H1 (cell line): ENCODE results near the gene CRIP1. TPM values are rescaled to one million over a fixed set of nuclear protein-coding genes. Genes with fewer than 3 reads are reported as not detected.

Source experiments
- CTCF ChIA-PET: fragments of 300-600 bp; sonication (Branson Sonifier 250); formaldehyde crosslinking; loops from one replicate; lab custom pipeline; 2021; ENCODE audit not compliant: partially characterized antibody; lab: Charles Lee
- POLR2A ChIA-PET: fragments of 300-600 bp; sonication (Branson Sonifier 250); formaldehyde crosslinking; loops from one replicate; lab custom pipeline; 2021; ENCODE audit warnings: inconsistent platforms; ENCODE audit not compliant: partially characterized antibody; lab: Charles Lee
- DNase-seq, 2 experiments: peaks; one replicate each; pipeline versions ENCODE4 v3.0.0 to v3.0.0-alpha.2; 2010 to 2022; ENCODE audit warnings: low spot score in 2 of 2, low read depth in 1 of 2, mixed read lengths in 1 of 2
- FAIRE-seq: peaks from 2 replicates; lab custom pipeline; 2011; peaks lifted over from hg19 to GRCh38; lab: Jason Lieb, UNC
- H2AFZ ChIP-seq: 2 replicates; pipeline ENCODE4 v1.8.1; 2012; ENCODE audit warnings: low read length, inconsistent platforms
- H2AK5ac ChIP-seq: 2 replicates; pipeline ENCODE4 v1.6.1; 2013; ENCODE audit warnings: low read depth, low read length
- H2BK120ac ChIP-seq: replicated peaks from 2 replicates; pipeline ENCODE3; 2013; ENCODE audit warnings: low read depth, low read length, inconsistent platforms
- H2BK12ac ChIP-seq: 2 replicates; pipeline ENCODE4 v1.6.1; 2013; ENCODE audit warnings: low read depth, low read length
- H2BK15ac ChIP-seq: 2 replicates; pipeline ENCODE4 v1.6.1; 2013; ENCODE audit warnings: low read length
- H2BK20ac ChIP-seq: 2 replicates; pipeline ENCODE4 v1.6.1; 2013; ENCODE audit warnings: low read length
- H2BK5ac ChIP-seq: 2 replicates; pipeline ENCODE4 v1.6.1; 2013; ENCODE audit warnings: low read depth, low read length
- H3K14ac ChIP-seq: 2 replicates; pipeline ENCODE4 v1.6.1; 2013; ENCODE audit warnings: inconsistent platforms; ENCODE audit not compliant: insufficient read length
- H3K18ac ChIP-seq: 2 replicates; pipeline ENCODE4 v1.6.1; 2013; ENCODE audit warnings: low read length; ENCODE audit errors: extremely low read depth
- H3K23ac ChIP-seq: 2 replicates; pipeline ENCODE4 v1.6.1; 2013; ENCODE audit warnings: inconsistent platforms; ENCODE audit not compliant: insufficient read length
- H3K23me2 ChIP-seq: 2 replicates; pipeline ENCODE4 v1.6.1; 2013; ENCODE audit warnings: low read depth, low read length
- H3K27ac ChIP-seq: 2 replicates; pipeline ENCODE4 v1.6.1; 2011; ENCODE audit warnings: low read depth, low read length, inconsistent platforms
- H3K27me3 ChIP-seq, 4 experiments: replicated peaks in 1 of 4; 1 replicate in 1 of 4; 2 replicates in 3 of 4; pipeline versions ENCODE4 v1.6.1 to v1.8.1; 2011 to 2013; ENCODE audit warnings: low read length in 3 of 4, mild to moderate bottlenecking in 3 of 4, inconsistent platforms in 2 of 4, mixed read lengths in 2 of 4, moderate library complexity in 1 of 4; ENCODE audit not compliant: control insufficient read depth in 3 of 4, insufficient read depth in 3 of 4; ENCODE audit errors: extremely low read depth in 1 of 4
- H3K36me3 ChIP-seq, 4 experiments: 2 replicates each; pipeline versions ENCODE4 v1.6.1 to v1.8.1; 2011 to 2013; ENCODE audit warnings: mild to moderate bottlenecking in 4 of 4, low read length in 3 of 4, moderate library complexity in 2 of 4, control low read depth in 1 of 4, inconsistent platforms in 1 of 4; ENCODE audit not compliant: insufficient read depth in 4 of 4, control insufficient read depth in 2 of 4
- H3K4ac ChIP-seq: replicated peaks from 2 replicates; pipeline ENCODE3; 2013; ENCODE audit warnings: low read length, low read depth, mixed read lengths, inconsistent platforms; ENCODE audit not compliant: insufficient read length
- H3K4me1 ChIP-seq, 4 experiments: replicated peaks in 1 of 4; 1 replicate in 1 of 4; 2 replicates in 3 of 4; pipeline versions ENCODE4 v1.6.1 to v1.8.1; 2011 to 2013; ENCODE audit warnings: low read length in 3 of 4, inconsistent platforms in 2 of 4, mixed read lengths in 1 of 4; ENCODE audit not compliant: insufficient read depth in 4 of 4, control insufficient read depth in 3 of 4
- H3K4me2 ChIP-seq, 2 experiments: 2 replicates each; pipeline versions ENCODE4 v1.6.1 to v1.8.1; 2011 to 2013; ENCODE audit warnings: low read depth in 2 of 2, low read length in 2 of 2, control low read depth in 1 of 2, inconsistent platforms in 1 of 2, mild to moderate bottlenecking in 1 of 2; ENCODE audit not compliant: insufficient read depth in 1 of 2
- H3K4me3 ChIP-seq, 4 experiments: fragments of 200-600, 300-600 bp in 1 of 4; sonication (generic), shearing (Covaris generic), sonication (Bioruptor Twin) in 1 of 4; 2 replicates each; pipeline versions ENCODE4 v1.5.1 to v1.8.1; 2011 to 2016; ENCODE audit warnings: low read length in 4 of 4, low read depth in 3 of 4, control low read depth in 2 of 4, inconsistent platforms in 2 of 4, mild to moderate bottlenecking in 2 of 4, mixed read lengths in 1 of 4, moderate library complexity in 1 of 4; ENCODE audit not compliant: insufficient read depth in 2 of 4; ENCODE audit errors: extremely low read depth in 1 of 4
- H3K56ac ChIP-seq: replicated peaks from 2 replicates; pipeline ENCODE3; 2013; ENCODE audit warnings: low read depth, mild to moderate bottlenecking, mixed read lengths, low read length, inconsistent platforms; ENCODE audit not compliant: insufficient read length
- H3K79me1 ChIP-seq: 2 replicates; pipeline ENCODE4 v1.6.1; 2013; ENCODE audit warnings: low read depth, low read length, control low read depth
- H3K79me2 ChIP-seq, 2 experiments: 2 replicates each; pipeline versions ENCODE4 v1.6.1 to v1.8.1; 2012 to 2013; ENCODE audit warnings: low read length in 2 of 2, mild to moderate bottlenecking in 2 of 2, inconsistent platforms in 1 of 2; ENCODE audit not compliant: insufficient read depth in 2 of 2, control insufficient read depth in 1 of 2
- H3K9ac ChIP-seq, 4 experiments: replicated peaks in 1 of 4; 1 replicate in 1 of 4; 2 replicates in 3 of 4; pipeline versions ENCODE4 v1.6.1 to v1.8.1; 2011 to 2013; ENCODE audit warnings: low read depth in 3 of 4, low read length in 3 of 4, control low read depth in 2 of 4, mild to moderate bottlenecking in 2 of 4, moderate library complexity in 2 of 4, inconsistent platforms in 1 of 4; ENCODE audit errors: extremely low read depth in 1 of 4
- H3K9me3 ChIP-seq, 2 experiments: 2 replicates each; pipeline versions ENCODE4 v1.6.1 to v1.8.1; 2012 to 2013; ENCODE audit warnings: mild to moderate bottlenecking in 2 of 2, moderate library complexity in 2 of 2, control low read depth in 1 of 2, inconsistent platforms in 1 of 2, low read depth in 1 of 2, low read length in 1 of 2, mixed read lengths in 1 of 2; ENCODE audit not compliant: insufficient read depth in 2 of 2
- H4K20me1 ChIP-seq, 2 experiments: replicated peaks in 1 of 2; 2 replicates each; pipeline versions ENCODE3 to v1.8.1; 2011 to 2013; ENCODE audit warnings: inconsistent platforms in 2 of 2, low read length in 2 of 2, mild to moderate bottlenecking in 1 of 2; ENCODE audit not compliant: insufficient read depth in 2 of 2, control insufficient read depth in 1 of 2
- H4K5ac ChIP-seq: 2 replicates; pipeline ENCODE4 v1.6.1; 2013; ENCODE audit warnings: low read length, low read depth, mixed read lengths, inconsistent platforms; ENCODE audit not compliant: insufficient read length
- H4K8ac ChIP-seq: 2 replicates; pipeline ENCODE4 v1.8.0; 2013; ENCODE audit warnings: mild to moderate bottlenecking, moderate library complexity, low read length, inconsistent platforms; ENCODE audit not compliant: insufficient read depth; ENCODE audit errors: extremely low read depth
- H4K91ac ChIP-seq: replicated peaks from 2 replicates; pipeline ENCODE3; 2013; ENCODE audit warnings: low read length, mixed read lengths, inconsistent platforms; ENCODE audit not compliant: insufficient read length
- CEBPB ChIP-seq: IDR thresholded peaks from 2 replicates; pipeline ENCODE4 v1.6.1; 2012; ENCODE audit warnings: low read depth, low read length
- JUND ChIP-seq: IDR thresholded peaks from 2 replicates; pipeline ENCODE4 v1.6.1; 2011; ENCODE audit warnings: mild to moderate bottlenecking, improper control_type of control experiment, low read length
- POLR2A ChIP-seq, 2 experiments: IDR thresholded peaks; 1 replicate in 1 of 2; 2 replicates in 1 of 2; pipeline ENCODE4 v1.6.1; 2011; ENCODE audit warnings: low read depth in 2 of 2, low read length in 2 of 2, mild to moderate bottlenecking in 2 of 2; ENCODE audit errors: control extremely low read depth in 1 of 2
- RFX5 ChIP-seq: IDR thresholded peaks from 2 replicates; pipeline ENCODE4 v1.6.1; 2011; ENCODE audit warnings: low read depth, low read length, improper control_type of control experiment, borderline replicate concordance
- RNF2 ChIP-seq: fragments of 200-900, 300-1000 bp; sonication (generic); IDR thresholded peaks from 2 replicates; pipeline ENCODE4 v1.7.1; 2016; ENCODE audit warnings: borderline replicate concordance, low read depth, mild to moderate bottlenecking, antibody characterized with exemption, low read length; ENCODE audit not compliant: poor library complexity, severe bottlenecking; ENCODE audit errors: missing control alignments
- SUZ12 ChIP-seq: fragments of 200-600 bp; sonication (generic); IDR thresholded peaks from 2 replicates; pipeline ENCODE4 v1.6.1; 2012; ENCODE audit warnings: mild to moderate bottlenecking, inconsistent platforms, low read length, moderate library complexity, mixed read lengths
- WGBS, 2 experiments: shearing (Covaris generic) in 1 of 2; methylation state at CpG; one replicate each; pipeline versions ENCODE4 v1.1.6 to v1.1.7; 2013 to 2015; ENCODE audit warnings: low lambda C conversion rate in 2 of 2, mixed read lengths in 2 of 2, inconsistent platforms in 1 of 2, low coverage in 1 of 2, missing lambda C conversion rate in 1 of 2; ENCODE audit not compliant: insufficient replicate concordance in 2 of 2, insufficient coverage in 1 of 2, insufficient read length in 1 of 2; ENCODE audit errors: extremely low coverage in 1 of 2, missing lambda C conversion rate in 1 of 2; 5-methylcytosine and 5-hydroxymethylcytosine counted together
- long read RNA-seq, 2 experiments: library from RNA in 1 of 2; library from capped mRNA in 1 of 2; stranded (forward); transcript quantifications; one replicate each; pipeline ENCODE4 v2.0.0, GENCODE V29; 2021; ENCODE audit warnings: inconsistent platforms in 1 of 2
- polyA minus RNA-seq, 3 experiments: library from RNA; depleted of rRNA, polyadenylated mRNA; stranded (reverse); fragments of >200 nt; gene quantifications; 1 replicate in 2 of 3; 2 replicates in 1 of 3; pipeline ENCODE4 v1.2.3, GENCODE V29; 2011
- polyA plus RNA-seq, 7 experiments: library from polyadenylated mRNA; depleted of rRNA in 3 of 7; stranded (reverse) in 5 of 7; unstranded in 2 of 7; fragments of >200 nt in 5 of 7; fragments of 200-250 nt in 2 of 7; gene quantifications; 1 replicate in 5 of 7; 2 replicates in 1 of 7; 4 replicates in 1 of 7; pipeline versions ENCODE4 v1.2.1 to v1.2.3, GENCODE V29; 2011 to 2013; ENCODE audit warnings: missing spikeins in 2 of 7, mixed read lengths in 2 of 7
- total RNA-seq: library from RNA; stranded (reverse); fragmentation: NEBNext Ultra II Directional; extraction: Animal tissue kit (Norgen Biotek cat#: 25700); gene quantifications from 2 replicates; pipeline ENCODE4 v1.2.1, GENCODE V29; 2021
- TF ChIP-seq, protein P1 (sequence below): IDR thresholded peaks from 2 replicates; pipeline ENCODE4 v1.6.1; 2012; ENCODE audit warnings: inconsistent platforms

CRIP1 gene, protein sequence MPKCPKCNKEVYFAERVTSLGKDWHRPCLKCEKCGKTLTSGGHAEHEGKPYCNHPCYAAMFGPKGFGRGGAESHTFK
- 1.2 and 2.4 TPM in 2 replicates for total RNA-seq
- 2.2 and 5.3 TPM in 2 replicates for polyA plus RNA-seq (2011; rRNA removed)
- 3.1 TPM for polyA plus RNA-seq (2011; cell fraction: cytosol; rRNA removed)
- 5.1 TPM for polyA plus RNA-seq (2011; cell fraction: nucleus; rRNA removed)
- polyA plus RNA-seq (2012, experiment 1 of 2) = 4.4 to 8.5 TPM (median 6.3 TPM) in 4 replicates
- polyA plus RNA-seq (2012, experiment 2 of 2) = 8.2 TPM
- polyA plus RNA-seq (2013, experiment 1 of 2) = 7.6 TPM
- polyA plus RNA-seq (2013, experiment 2 of 2) = 8.4 TPM
- 0.63 TPM in 1 of 2 replicates, not detected in the other for polyA minus RNA-seq (2011; rRNA and poly(A)+ RNA removed)
- 6.4 TPM for polyA minus RNA-seq (2011; cell fraction: cytosol; rRNA and poly(A)+ RNA removed)
- 5.2 TPM for polyA minus RNA-seq (2011; cell fraction: nucleus; rRNA and poly(A)+ RNA removed)
- long read RNA-seq, experiment 1, transcript CRIP1-201 (5 exons, 1,311 nt) = major isoform, 5 of 5 reads
- long read RNA-seq, experiment 1, partial matches to known transcripts = 0 of 5 reads
- long read RNA-seq, experiment 1, other reads (novel, unspliced or antisense) = 0 of 5 reads
- long read RNA-seq, experiment 2 = 0 reads

DNA sequence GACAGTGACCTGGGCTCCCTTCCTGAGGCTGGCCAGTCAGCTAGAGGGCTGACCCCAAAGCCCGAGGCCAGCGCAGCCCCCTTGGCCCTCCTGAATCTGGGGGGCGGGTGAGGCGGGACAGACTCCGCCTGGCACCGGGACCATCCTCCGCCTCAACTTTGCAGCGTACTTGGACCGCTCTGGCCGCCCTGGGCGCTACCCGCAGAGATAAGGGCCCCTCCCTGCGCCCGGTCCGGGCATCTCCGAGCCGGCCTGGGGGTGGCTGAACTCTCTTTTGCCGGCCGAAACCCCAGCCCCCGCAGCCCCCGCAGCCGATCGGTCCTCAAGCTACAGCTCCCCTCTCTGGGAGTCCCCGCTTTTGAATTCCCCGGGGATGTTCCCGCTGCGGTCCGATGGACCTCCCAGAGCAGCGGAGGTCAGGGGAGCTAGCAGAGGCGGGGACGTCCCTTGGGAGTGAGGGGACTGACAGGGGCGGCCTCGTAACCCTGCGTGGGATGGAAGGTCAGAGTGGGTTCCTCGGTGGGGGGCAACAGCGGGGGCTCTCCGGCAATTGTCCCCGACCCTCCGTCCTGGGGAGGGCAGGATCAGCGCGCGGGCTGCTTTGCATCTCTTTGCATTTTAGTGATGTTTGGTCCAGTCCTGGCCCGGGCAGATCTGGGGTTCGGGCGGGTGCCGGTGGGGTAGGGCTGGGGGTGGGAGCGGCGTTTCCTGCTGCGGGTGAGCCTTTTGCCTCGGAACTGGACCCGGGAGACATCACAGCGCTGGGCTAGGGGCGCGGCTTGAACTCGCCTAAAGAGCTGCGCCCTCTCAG lies at the start of gene CRIP1:
Gene CRIP1 (plus strand): TSS at position 724 of the 811 bp plus-strand sequence. CDS start 374 bp downstream, outside the sequence.
- Histone ChIP-seq H3K79me1 (no peaks in the 10 kb centered on the region), H4K20me1 (peaks cover 0 to 9% of the 10 kb centered on the region in 2 experiments), H2BK20ac (no peak within 1 kb of the TSS), H2BK12ac (no peak within 1 kb of the TSS), H2BK5ac (no peak within 1 kb of the TSS), H3K36me3 (no peaks in the 10 kb centered on the region), H3K27ac (no peak within 1 kb of the TSS), H3K9me3 (no peaks in the 10 kb centered on the region), H2BK15ac (0 out of 2 replicates have a peak within 1 kb of the TSS, but pooled peaks have one; percentile 72), H3K79me2 (no peaks in the 10 kb centered on the region), H3K9ac (no peak within 1 kb of the TSS; a peak in 1 of 7 replicates), H3K27me3 (peaks cover 30 to 76% (median 61%) of the 10 kb centered on the region in 4 experiments), H3K4ac (no peak within 1 kb of the TSS), H4K8ac (peak within 1 kb of the TSS; percentile 84; the same call in 1 of the 2 replicates), H3K23ac (no peak within 1 kb of the TSS), H3K56ac (no peak within 1 kb of the TSS), H4K91ac (no peak within 1 kb of the TSS), H3K18ac (no peak within 1 kb of the TSS; the same call in 1 of the 2 replicates), H2BK120ac (no peak within 1 kb of the TSS), H3K4me3 (peak within 1 kb of the TSS; percentile 21 to 61 (median 24); a peak in 7 of 8 replicates), H4K5ac (no peak within 1 kb of the TSS), H2AFZ (no peak within 1 kb of the TSS), H2AK5ac (no peak within 1 kb of the TSS), H3K14ac (no peak within 1 kb of the TSS), H3K4me2 (peak within 1 kb of the TSS; percentile 53 to 75), H3K23me2 (peaks cover 9% of the 10 kb centered on the region; the same call in 1 of the 2 replicates), H3K4me1 (peaks cover 0 to 27% (median 10%) of the 10 kb centered on the region in 4 experiments; a peak in 5 of 7 replicates)
- no peak for DNase-seq
- FAIRE-seq = no peak
- ChIA-PET CTCF (interaction anchor here (0.6 to 1.7 kb wide), 12 partner anchors 9 to 371 kb away, joined by 3 to 17 read pairs (median 4); no protein-coding TSS in a partner anchor), POLR2A (interaction anchor here (0.8 to 1.5 kb wide), 2 partner anchors 10 to 11 kb away, joined by 3 to 8 read pairs; no protein-coding TSS in a partner anchor)
- 18% methylated on average over 31 of the region's 56 CpGs; no CpG with 5 or more reads in 1 of the 2 experiments for WGBS, 2 experiments
- TF ChIP-seq, protein P1, sequence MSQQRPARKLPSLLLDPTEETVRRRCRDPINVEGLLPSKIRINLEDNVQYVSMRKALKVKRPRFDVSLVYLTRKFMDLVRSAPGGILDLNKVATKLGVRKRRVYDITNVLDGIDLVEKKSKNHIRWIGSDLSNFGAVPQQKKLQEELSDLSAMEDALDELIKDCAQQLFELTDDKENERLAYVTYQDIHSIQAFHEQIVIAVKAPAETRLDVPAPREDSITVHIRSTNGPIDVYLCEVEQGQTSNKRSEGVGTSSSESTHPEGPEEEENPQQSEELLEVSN = 0 out of 2 replicates have a peak, but pooled peaks have one; percentile 13
- TF ChIP-seq JUND = no peak
- TF ChIP-seq SUZ12 = peak; percentile 65; the same call in 1 of the 2 replicates
- peak; percentile 29 for TF ChIP-seq RNF2
- no peak for TF ChIP-seq CEBPB
- no peak for TF ChIP-seq RFX5
- TF ChIP-seq POLR2A (IDR thresholded peaks at IDR 0.05; ENCODE audit: control extremely low read depth in 1 of 2, low read depth in 2 of 2, low read length in 2 of 2) = no peak
